K562 (cell line): ENCODE measurements around the gene SYNGR4. TPM values are rescaled to one million over a fixed set of nuclear protein-coding genes. Genes with fewer than 3 reads are reported as not detected.

Source experiments
- BMI1 ChIP-seq: fragments of 150-350 bp; IDR thresholded peaks from 2 replicates; pipeline ENCODE4 v1.6.1; 2014; ENCODE audit warnings: low read length
- C11orf30 ChIP-seq: fragments of 450-650 bp; IDR thresholded peaks from 2 replicates; pipeline ENCODE4 v1.6.1; 2016; ENCODE audit warnings: low read depth, mild to moderate bottlenecking
- FOXA1 ChIP-seq: fragments of 450-650 bp; IDR thresholded peaks from 2 replicates; pipeline ENCODE4 v1.6.1; 2016; ENCODE audit warnings: mild to moderate bottlenecking, borderline replicate concordance
- FOXA3 ChIP-seq, 2 experiments: fragments of 450-650 bp in 1 of 2; sonication (generic) in 1 of 2; formaldehyde crosslinking; IDR thresholded peaks in 1 of 2; conservative IDR thresholded peaks in 1 of 2; 2 replicates each; pipeline versions ENCODE4 v1.4.0 to v1.8.0; 2020 to 2022; ENCODE audit warnings: mild to moderate bottlenecking in 2 of 2, missing genetic modification reagents in 1 of 2
- FOXM1 ChIP-seq, 2 experiments: fragments of 450-650 bp in 1 of 2; sonication (generic) in 1 of 2; formaldehyde crosslinking in 1 of 2; IDR thresholded peaks; 2 replicates each; pipeline versions ENCODE4 v1.6.1 to v1.9.0; 2017 to 2022; ENCODE audit warnings: low read depth in 2 of 2, mild to moderate bottlenecking in 2 of 2, missing genetic modification reagents in 1 of 2, moderate library complexity in 1 of 2
- FOXP1 ChIP-seq: sonication (generic); formaldehyde crosslinking; IDR thresholded peaks from 2 replicates; pipeline ENCODE4 v1.8.0; 2022; ENCODE audit warnings: mild to moderate bottlenecking, missing genetic modification reagents
- HLTF ChIP-seq: fragments of 450-650 bp; IDR thresholded peaks from 2 replicates; pipeline ENCODE4 v1.6.1; 2016
- KDM5B ChIP-seq: fragments of 200-600 bp; sonication (generic); IDR thresholded peaks from 2 replicates; pipeline ENCODE4 v1.6.1; 2012; ENCODE audit warnings: low read depth, mild to moderate bottlenecking, moderate library complexity, low read length, control low read depth, inconsistent platforms; ENCODE audit not compliant: insufficient replicate concordance
- MAFK ChIP-seq: IDR thresholded peaks from 2 replicates; pipeline ENCODE4 v1.6.1; 2011; ENCODE audit warnings: low read length, improper control_type of control experiment
- MEIS2 ChIP-seq: fragments of 450-650 bp; IDR thresholded peaks from 2 replicates; pipeline ENCODE4 v1.6.1; 2014; ENCODE audit warnings: mild to moderate bottlenecking; ENCODE audit not compliant: partially characterized antibody
- MTA1 ChIP-seq: fragments of 450-650 bp; IDR thresholded peaks from 2 replicates; pipeline ENCODE4 v1.6.1; 2017; ENCODE audit warnings: borderline replicate concordance
- NBN ChIP-seq: fragments of 450-650 bp; IDR thresholded peaks from 2 replicates; pipeline ENCODE4 v1.6.1; 2016; ENCODE audit warnings: low read depth, mild to moderate bottlenecking
- NFE2L1 ChIP-seq: fragments of 450-650 bp; IDR thresholded peaks from 2 replicates; pipeline ENCODE4 v1.6.1; 2016; ENCODE audit warnings: missing genetic modification characterization, low read depth, mild to moderate bottlenecking, missing compliant biosample characterization, moderate library complexity, borderline replicate concordance
- NR1H2 ChIP-seq: sonication (generic); formaldehyde crosslinking; IDR thresholded peaks from 2 replicates; pipeline ENCODE4 v1.4.0; 2020; ENCODE audit warnings: mild to moderate bottlenecking, missing genetic modification reagents
- SNIP1 ChIP-seq: fragments of 450-650 bp; IDR thresholded peaks from 2 replicates; pipeline ENCODE4 v1.7.1; 2017; ENCODE audit warnings: low read depth, mild to moderate bottlenecking
- SREBF1 ChIP-seq: fragments of 150-350 bp; IDR thresholded peaks from 2 replicates; pipeline ENCODE4 v1.6.1; 2014; ENCODE audit warnings: antibody characterized with exemption, low read depth, low read length, borderline replicate concordance
- STAG1 ChIP-seq: sonication (generic); formaldehyde crosslinking; IDR thresholded peaks from 2 replicates; pipeline ENCODE4 v1.5.0; 2020; ENCODE audit warnings: missing genetic modification reagents, borderline replicate concordance
- TRIM24 ChIP-seq, 2 experiments: fragments of 450-650 bp; IDR thresholded peaks; 2 replicates each; pipeline ENCODE4 v1.6.1; 2016
- ZNF146 ChIP-seq: IDR thresholded peaks from one replicate; pipeline ENCODE4 v1.6.1; 2018; ENCODE audit warnings: missing compliant biosample characterization; ENCODE audit not compliant: unreplicated experiment
- ZNF174 ChIP-seq: fragments of 250-450 bp; sonication (Bioruptor Pico); IDR thresholded peaks from 2 replicates; pipeline ENCODE4 v1.4.0; 2020; ENCODE audit warnings: mild to moderate bottlenecking
- ZNF507 ChIP-seq: conservative IDR thresholded peaks from 2 replicates; pipeline ENCODE4 v1.6.1; 2017; ENCODE audit warnings: missing genetic modification characterization, missing compliant biosample characterization
- polyA plus RNA-seq, 8 experiments: library from polyadenylated mRNA; depleted of rRNA in 4 of 8; stranded (reverse) in 5 of 8; unstranded in 3 of 8; fragments of >200 nt; fragmentation: Nextera tagmentation in 2 of 8; fragmentation: Illumina TruSeq in 1 of 8; extraction: Ambion mirVana in 2 of 8; extraction: Trizol in 1 of 8; gene quantifications; 2 replicates each; pipeline versions ENCODE4 v1.2.1 to v1.2.3, GENCODE V29; 2011 to 2014; ENCODE audit warnings: inconsistent platforms in 1 of 8, missing spikeins in 1 of 8
- total RNA-seq, 7 experiments: library from RNA; depleted of rRNA in 6 of 7; stranded (reverse); fragments of >200 nt in 6 of 7; fragmentation: Illumina TruSeq in 2 of 7; extraction: Trizol in 2 of 7; gene quantifications; 2 replicates each; pipeline versions ENCODE4 v1.2.1 to v1.2.3, GENCODE V29; 2011 to 2021; ENCODE audit warnings: low replicate concordance in 1 of 7
- TF ChIP-seq, protein P1 (sequence below): fragments of 200-800 bp; sonication (Bioruptor generic); IDR thresholded peaks from 2 replicates; pipeline ENCODE4 v1.6.1; 2017; ENCODE audit warnings: missing genetic modification characterization, missing compliant biosample characterization
- TF ChIP-seq, protein P2 (sequence below): fragments of 450-650 bp; IDR thresholded peaks from 2 replicates; pipeline ENCODE4 v1.6.1; 2016; ENCODE audit warnings: missing biosample characterization, missing genetic modification characterization
- TF ChIP-seq, protein P3 (sequence below): sonication (generic); formaldehyde crosslinking; IDR thresholded peaks from 2 replicates; pipeline ENCODE4 v1.8.1; 2023; ENCODE audit warnings: missing genetic modification reagents, mild to moderate bottlenecking, borderline replicate concordance

The SYNGR4 gene
- total and polyA plus RNA-seq, 9 of the 15 experiments (the other 6 are each of a cell fraction or from before 2014, with no cell fraction given), result 0.07 to 0.14 TPM; not detected in 7

DNA sequence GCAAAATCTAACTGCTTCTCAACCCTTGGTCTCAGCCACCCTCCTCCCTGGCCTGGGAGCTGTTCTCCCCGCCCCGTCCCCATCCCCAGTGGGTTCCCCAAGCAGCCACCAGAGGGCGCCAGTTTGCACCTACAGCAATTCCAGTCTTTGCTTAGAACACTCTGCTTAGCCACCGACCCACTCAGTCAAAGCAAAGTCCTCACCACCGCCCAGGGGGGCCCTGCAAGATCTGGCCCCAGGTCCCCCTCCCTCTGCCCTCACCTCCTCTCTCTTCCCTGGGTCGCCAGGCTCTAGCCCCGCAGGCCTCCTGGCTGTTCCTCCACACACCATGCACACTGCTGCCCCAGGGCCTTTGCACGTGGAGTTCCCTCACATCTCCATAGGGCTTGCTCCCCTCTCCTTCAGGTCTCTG, 12.8 kb upstream of the SYNGR4 start (continued):
- peak; percentile 54; the same call in 1 of the 2 replicates for TF ChIP-seq STAG1 (CRISPR knock-in tag)
- TF ChIP-seq SNIP1, result no peak
- TF ChIP-seq ZNF174 (CRISPR knock-in tag), result no peak
- TF ChIP-seq TRIM24 (IDR thresholded peaks at IDR 0.05), result peak in 1 of 2 experiments; percentile 31; a peak in 1 of 4 replicates
- peak; percentile 39; the same call in 1 of the 2 replicates for TF ChIP-seq NBN
- no peak for TF ChIP-seq BMI1
- TF ChIP-seq, protein P1, sequence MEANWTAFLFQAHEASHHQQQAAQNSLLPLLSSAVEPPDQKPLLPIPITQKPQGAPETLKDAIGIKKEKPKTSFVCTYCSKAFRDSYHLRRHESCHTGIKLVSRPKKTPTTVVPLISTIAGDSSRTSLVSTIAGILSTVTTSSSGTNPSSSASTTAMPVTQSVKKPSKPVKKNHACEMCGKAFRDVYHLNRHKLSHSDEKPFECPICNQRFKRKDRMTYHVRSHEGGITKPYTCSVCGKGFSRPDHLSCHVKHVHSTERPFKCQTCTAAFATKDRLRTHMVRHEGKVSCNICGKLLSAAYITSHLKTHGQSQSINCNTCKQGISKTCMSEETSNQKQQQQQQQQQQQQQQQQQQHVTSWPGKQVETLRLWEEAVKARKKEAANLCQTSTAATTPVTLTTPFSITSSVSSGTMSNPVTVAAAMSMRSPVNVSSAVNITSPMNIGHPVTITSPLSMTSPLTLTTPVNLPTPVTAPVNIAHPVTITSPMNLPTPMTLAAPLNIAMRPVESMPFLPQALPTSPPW, result peak; percentile 68
- no peak for TF ChIP-seq MEIS2
- TF ChIP-seq ZNF146, result no peak
- TF ChIP-seq HLTF, result peak; percentile 90; the same call in 1 of the 2 replicates
- TF ChIP-seq ZNF507 (tag), result no peak
- TF ChIP-seq SREBF1, result no peak
- no peak for TF ChIP-seq FOXA1
- TF ChIP-seq KDM5B, result no peak
- TF ChIP-seq MAFK, result no peak
- TF ChIP-seq, protein P2, sequence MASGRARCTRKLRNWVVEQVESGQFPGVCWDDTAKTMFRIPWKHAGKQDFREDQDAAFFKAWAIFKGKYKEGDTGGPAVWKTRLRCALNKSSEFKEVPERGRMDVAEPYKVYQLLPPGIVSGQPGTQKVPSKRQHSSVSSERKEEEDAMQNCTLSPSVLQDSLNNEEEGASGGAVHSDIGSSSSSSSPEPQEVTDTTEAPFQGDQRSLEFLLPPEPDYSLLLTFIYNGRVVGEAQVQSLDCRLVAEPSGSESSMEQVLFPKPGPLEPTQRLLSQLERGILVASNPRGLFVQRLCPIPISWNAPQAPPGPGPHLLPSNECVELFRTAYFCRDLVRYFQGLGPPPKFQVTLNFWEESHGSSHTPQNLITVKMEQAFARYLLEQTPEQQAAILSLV (tag), result no peak
- no peak for TF ChIP-seq MTA1
- TF ChIP-seq FOXP1 (CRISPR knock-in tag), result no peak
- no peak for TF ChIP-seq FOXA3 (CRISPR knock-in tag; conservative IDR thresholded peaks at IDR 0.05 in 1 of 2, IDR thresholded peaks at IDR 0.05 in 1 of 2)
- TF ChIP-seq NFE2L1 (tag), result no peak
- no peak for TF ChIP-seq NR1H2 (CRISPR knock-in tag)
- TF ChIP-seq C11orf30, result peak; percentile 16; the same call in 1 of the 2 replicates
- TF ChIP-seq, protein P3, sequence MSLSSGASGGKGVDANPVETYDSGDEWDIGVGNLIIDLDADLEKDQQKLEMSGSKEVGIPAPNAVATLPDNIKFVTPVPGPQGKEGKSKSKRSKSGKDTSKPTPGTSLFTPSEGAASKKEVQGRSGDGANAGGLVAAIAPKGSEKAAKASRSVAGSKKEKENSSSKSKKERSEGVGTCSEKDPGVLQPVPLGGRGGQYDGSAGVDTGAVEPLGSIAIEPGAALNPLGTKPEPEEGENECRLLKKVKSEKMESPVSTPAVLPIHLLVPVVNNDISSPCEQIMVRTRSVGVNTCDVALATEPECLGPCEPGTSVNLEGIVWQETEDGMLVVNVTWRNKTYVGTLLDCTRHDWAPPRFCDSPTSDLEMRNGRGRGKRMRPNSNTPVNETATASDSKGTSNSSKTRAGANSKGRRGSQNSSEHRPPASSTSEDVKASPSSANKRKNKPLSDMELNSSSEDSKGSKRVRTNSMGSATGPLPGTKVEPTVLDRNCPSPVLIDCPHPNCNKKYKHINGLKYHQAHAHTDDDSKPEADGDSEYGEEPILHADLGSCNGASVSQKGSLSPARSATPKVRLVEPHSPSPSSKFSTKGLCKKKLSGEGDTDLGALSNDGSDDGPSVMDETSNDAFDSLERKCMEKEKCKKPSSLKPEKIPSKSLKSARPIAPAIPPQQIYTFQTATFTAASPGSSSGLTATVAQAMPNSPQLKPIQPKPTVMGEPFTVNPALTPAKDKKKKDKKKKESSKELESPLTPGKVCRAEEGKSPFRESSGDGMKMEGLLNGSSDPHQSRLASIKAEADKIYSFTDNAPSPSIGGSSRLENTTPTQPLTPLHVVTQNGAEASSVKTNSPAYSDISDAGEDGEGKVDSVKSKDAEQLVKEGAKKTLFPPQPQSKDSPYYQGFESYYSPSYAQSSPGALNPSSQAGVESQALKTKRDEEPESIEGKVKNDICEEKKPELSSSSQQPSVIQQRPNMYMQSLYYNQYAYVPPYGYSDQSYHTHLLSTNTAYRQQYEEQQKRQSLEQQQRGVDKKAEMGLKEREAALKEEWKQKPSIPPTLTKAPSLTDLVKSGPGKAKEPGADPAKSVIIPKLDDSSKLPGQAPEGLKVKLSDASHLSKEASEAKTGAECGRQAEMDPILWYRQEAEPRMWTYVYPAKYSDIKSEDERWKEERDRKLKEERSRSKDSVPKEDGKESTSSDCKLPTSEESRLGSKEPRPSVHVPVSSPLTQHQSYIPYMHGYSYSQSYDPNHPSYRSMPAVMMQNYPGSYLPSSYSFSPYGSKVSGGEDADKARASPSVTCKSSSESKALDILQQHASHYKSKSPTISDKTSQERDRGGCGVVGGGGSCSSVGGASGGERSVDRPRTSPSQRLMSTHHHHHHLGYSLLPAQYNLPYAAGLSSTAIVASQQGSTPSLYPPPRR (CRISPR knock-in tag), result no peak
- peak; percentile 80 for TF ChIP-seq FOXM1 (IDR thresholded peaks at IDR 0.05; ENCODE audit: low read depth)
- no peak for TF ChIP-seq FOXM1 (CRISPR knock-in tag; IDR thresholded peaks at IDR 0.05; ENCODE audit: low read depth)
